A549 treated with dexamethasone at 1 μM for 4 hours (cell line): Measurements from ENCODE around the gene PCDHGA2. TPM values are rescaled to one million over a fixed set of nuclear protein-coding genes. Genes with fewer than 3 reads are reported as not detected.

Source experiments
- total RNA-seq: library from RNA; stranded (reverse); fragments of 200-300 nt; extraction: Qiagen RNA extraction; gene quantifications from 5 replicates; pipeline ENCODE4 v1.2.3, GENCODE V29; 2022

Gene PCDHGA2
- total RNA-seq, 1 experiment from 2014 or later = 0.46 TPM

Other genes starting within 250 kb of the PCDHGA2 start
- 3.1 to 3.9 TPM (median 3.5 TPM) in 5 replicates for gene PCDHB2, start 244.1 kb upstream of the PCDHGA2 start, total RNA-seq
- 0.04 to 0.30 TPM (median 0.15 TPM) in 4 of 5 replicates, not detected in the other for gene PCDHB3, start 238.3 kb upstream of the PCDHGA2 start, total RNA-seq
- 0.02 to 0.12 TPM (median 0.02 TPM) in 3 of 5 replicates, not detected in the others for gene PCDHB4, start 216.9 kb upstream of the PCDHGA2 start, total RNA-seq
- gene PCDHB5, start 203.6 kb upstream of the PCDHGA2 start, total RNA-seq = 1.1 to 1.6 TPM (median 1.4 TPM) in 5 replicates
- gene PCDHB6, start 188.7 kb upstream of the PCDHGA2 start, total RNA-seq = 0.74 to 1.2 TPM (median 0.88 TPM) in 5 replicates
- 0.02 TPM in 1 of 5 replicates, not detected in the others for gene PCDHB7, start 166.1 kb upstream of the PCDHGA2 start, total RNA-seq
- gene PCDHB8, start 161.0 kb upstream of the PCDHGA2 start, total RNA-seq = 0.15 to 0.41 TPM (median 0.29 TPM) in 5 replicates
- 0.05 to 0.15 TPM (median 0.09 TPM) in 5 replicates for gene PCDHB16, start 156.4 kb upstream of the PCDHGA2 start, total RNA-seq
- gene PCDHB9, start 151.6 kb upstream of the PCDHGA2 start, total RNA-seq = 0.02 to 0.07 TPM in 2 of 5 replicates, not detected in the others
- 0.06 to 0.08 TPM (median 0.07 TPM) in 3 of 5 replicates, not detected in the others for gene PCDHB10, start 146.4 kb upstream of the PCDHGA2 start, total RNA-seq
- gene PCDHB11, start 139.1 kb upstream of the PCDHGA2 start, total RNA-seq = 0.07 to 0.08 TPM (median 0.07 TPM) in 4 of 5 replicates, not detected in the other
- 0.03 to 0.05 TPM in 2 of 5 replicates, not detected in the others for gene PCDHB12, start 130.0 kb upstream of the PCDHGA2 start, total RNA-seq
- gene PCDHB13, start 124.8 kb upstream of the PCDHGA2 start, total RNA-seq = 0.04 to 0.09 TPM (median 0.07 TPM) in 5 replicates
- 0.01 to 0.09 TPM (median 0.06 TPM) in 5 replicates for gene PCDHB14, start 115.4 kb upstream of the PCDHGA2 start, total RNA-seq
- 0.05 to 0.16 TPM (median 0.05 TPM) in 5 replicates for gene PCDHB15, start 93.4 kb upstream of the PCDHGA2 start, total RNA-seq
- not detected in 5 replicates for gene SLC25A2, start 34.7 kb upstream of the PCDHGA2 start, total RNA-seq
- 61.8 to 74.9 TPM (median 70.3 TPM) in 5 replicates for gene TAF7, start 18.0 kb upstream of the PCDHGA2 start, total RNA-seq
- 0.22 to 0.32 TPM (median 0.26 TPM) in 5 replicates for gene PCDHGA1, start 8.2 kb upstream of the PCDHGA2 start, total RNA-seq
- 0.02 to 0.05 TPM (median 0.03 TPM) in 4 of 5 replicates, not detected in the other for gene PCDHGA3, start 5.1 kb downstream of the PCDHGA2 start, total RNA-seq
- gene PCDHGB1, start 11.3 kb downstream of the PCDHGA2 start, total RNA-seq = 1.5 to 2.2 TPM (median 1.8 TPM) in 5 replicates
- gene PCDHGA4, start 16.3 kb downstream of the PCDHGA2 start, total RNA-seq = 0.08 to 0.21 TPM (median 0.14 TPM) in 5 replicates
- 0.05 to 0.16 TPM (median 0.11 TPM) in 5 replicates for gene PCDHGB2, start 21.2 kb downstream of the PCDHGA2 start, total RNA-seq
- 0.09 to 0.21 TPM (median 0.15 TPM) in 5 replicates for gene PCDHGA5, start 25.4 kb downstream of the PCDHGA2 start, total RNA-seq
- 0.09 to 0.43 TPM (median 0.21 TPM) in 5 replicates for gene PCDHGB3, start 31.5 kb downstream of the PCDHGA2 start, total RNA-seq
- 0.12 to 0.32 TPM (median 0.29 TPM) in 5 replicates for gene PCDHGA6, start 35.1 kb downstream of the PCDHGA2 start, total RNA-seq
- 0.73 to 1.1 TPM (median 0.95 TPM) in 5 replicates for gene PCDHGA7, start 44.0 kb downstream of the PCDHGA2 start, total RNA-seq
- gene PCDHGB4, start 48.9 kb downstream of the PCDHGA2 start, total RNA-seq = 0.50 to 1.2 TPM (median 0.97 TPM) in 5 replicates
- 0.03 to 0.05 TPM (median 0.04 TPM) in 3 of 5 replicates, not detected in the others for gene PCDHGA8, start 53.9 kb downstream of the PCDHGA2 start, total RNA-seq
- gene PCDHGB5, start 59.2 kb downstream of the PCDHGA2 start, total RNA-seq = 2.0 to 2.7 TPM (median 2.5 TPM) in 5 replicates
- 0.04 to 0.07 TPM (median 0.05 TPM) in 4 of 5 replicates, not detected in the other for gene PCDHGA9, start 64.0 kb downstream of the PCDHGA2 start, total RNA-seq
- gene PCDHGB6, start 69.3 kb downstream of the PCDHGA2 start, total RNA-seq = 0.08 to 0.15 TPM (median 0.13 TPM) in 5 replicates
- gene PCDHGA10, start 74.2 kb downstream of the PCDHGA2 start, total RNA-seq = 0.02 TPM in 2 of 5 replicates, not detected in the others
- gene PCDHGB7, start 78.9 kb downstream of the PCDHGA2 start, total RNA-seq = 0.02 to 0.11 TPM (median 0.07 TPM) in 5 replicates
- 0.02 to 0.03 TPM in 2 of 5 replicates, not detected in the others for gene PCDHGA11, start 82.3 kb downstream of the PCDHGA2 start, total RNA-seq
- gene PCDHGA12, start 91.7 kb downstream of the PCDHGA2 start, total RNA-seq = not detected in 5 replicates
- 6.1 to 7.2 TPM (median 6.6 TPM) in 5 replicates for gene PCDHGC3, start 137.2 kb downstream of the PCDHGA2 start, total RNA-seq
- gene PCDHGC4, start 146.3 kb downstream of the PCDHGA2 start, total RNA-seq = not detected in 5 replicates
- 0.03 TPM in 1 of 5 replicates, not detected in the others for gene PCDHGC5, start 150.3 kb downstream of the PCDHGA2 start, total RNA-seq